ENCODE results near the gene TCERG1L.
"Not testable (repeated sequence)": the region's sequence is repeated elsewhere in the genome, so short reads cannot be mapped to it uniquely, and the experiment has no call there.

Gene TCERG1L, protein sequence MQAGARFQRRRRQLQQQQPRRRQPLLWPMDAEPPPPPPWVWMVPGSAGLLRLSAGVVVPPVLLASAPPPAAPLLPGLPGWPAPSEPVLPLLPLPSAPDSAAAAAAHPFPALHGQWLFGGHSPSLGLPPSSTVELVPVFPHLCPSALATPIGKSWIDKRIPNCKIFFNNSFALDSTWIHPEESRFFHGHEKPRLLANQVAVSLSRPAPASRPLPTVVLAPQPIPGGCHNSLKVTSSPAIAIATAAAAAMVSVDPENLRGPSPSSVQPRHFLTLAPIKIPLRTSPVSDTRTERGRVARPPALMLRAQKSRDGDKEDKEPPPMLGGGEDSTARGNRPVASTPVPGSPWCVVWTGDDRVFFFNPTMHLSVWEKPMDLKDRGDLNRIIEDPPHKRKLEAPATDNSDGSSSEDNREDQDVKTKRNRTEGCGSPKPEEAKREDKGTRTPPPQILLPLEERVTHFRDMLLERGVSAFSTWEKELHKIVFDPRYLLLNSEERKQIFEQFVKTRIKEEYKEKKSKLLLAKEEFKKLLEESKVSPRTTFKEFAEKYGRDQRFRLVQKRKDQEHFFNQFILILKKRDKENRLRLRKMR

GRCh38 chr10:131311661-131312477, at the start of gene TCERG1L:
Gene TCERG1L, minus strand, starts transcription at chr10:131311721. Its CDS starts 86 bp downstream, at chr10:131311635.
- DNase-seq, result peak; percentile 85

DNA sequence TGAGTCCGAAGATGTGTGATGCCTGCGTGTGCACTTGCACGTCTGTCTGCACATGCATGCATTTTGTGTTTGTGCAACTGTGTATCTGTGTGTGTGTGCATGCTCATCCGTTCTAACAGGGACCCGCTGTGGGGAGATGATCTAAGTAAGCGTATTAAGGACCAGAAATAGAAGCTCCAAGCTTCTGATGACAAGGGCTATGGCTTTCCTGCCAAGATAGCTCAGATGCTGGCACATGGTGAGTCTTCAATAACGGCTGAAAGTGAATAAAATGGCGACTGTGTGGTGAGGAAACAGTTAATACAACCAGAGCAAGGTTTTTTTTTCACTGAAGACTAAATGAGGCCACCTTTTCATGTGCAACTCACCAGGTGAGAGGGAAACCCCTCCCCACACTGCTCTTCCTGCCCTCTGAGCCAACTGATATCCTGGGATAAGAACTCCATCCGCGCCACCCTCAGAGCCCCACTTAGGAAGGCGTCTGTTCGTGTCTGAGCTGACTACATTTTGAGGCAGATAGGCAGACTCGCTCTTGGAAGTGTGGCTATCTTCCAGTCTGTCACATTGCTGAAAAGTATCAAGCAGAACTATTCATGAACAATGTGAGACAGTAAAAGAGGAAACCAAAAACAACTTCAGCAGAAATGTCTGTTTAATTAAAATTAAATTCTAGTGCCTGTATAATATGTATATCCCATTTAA, 47.4 kb upstream of the TCERG1L start:
- peak; percentile 19 for DNase-seq

DNA sequence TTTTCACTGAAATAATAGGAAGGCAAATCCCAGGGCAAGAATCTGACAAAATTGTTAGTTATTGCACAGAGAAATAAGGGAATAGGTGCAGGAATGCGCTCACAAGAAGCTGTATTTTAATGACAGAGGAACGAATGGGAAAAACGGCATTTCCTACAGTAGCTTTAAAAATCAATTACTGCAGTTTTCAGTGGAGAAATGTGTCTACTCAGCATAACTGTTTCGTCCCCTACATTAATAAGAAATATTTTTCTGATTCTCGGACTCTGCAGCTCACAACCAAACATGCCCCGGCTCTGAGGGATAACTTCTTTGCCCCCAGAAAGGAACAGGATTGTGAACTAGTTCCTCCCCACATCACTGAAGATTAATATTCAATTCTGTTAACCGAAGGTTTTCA, 44.9 kb upstream of the TCERG1L start:
- DNase-seq, result no peak

DNA sequence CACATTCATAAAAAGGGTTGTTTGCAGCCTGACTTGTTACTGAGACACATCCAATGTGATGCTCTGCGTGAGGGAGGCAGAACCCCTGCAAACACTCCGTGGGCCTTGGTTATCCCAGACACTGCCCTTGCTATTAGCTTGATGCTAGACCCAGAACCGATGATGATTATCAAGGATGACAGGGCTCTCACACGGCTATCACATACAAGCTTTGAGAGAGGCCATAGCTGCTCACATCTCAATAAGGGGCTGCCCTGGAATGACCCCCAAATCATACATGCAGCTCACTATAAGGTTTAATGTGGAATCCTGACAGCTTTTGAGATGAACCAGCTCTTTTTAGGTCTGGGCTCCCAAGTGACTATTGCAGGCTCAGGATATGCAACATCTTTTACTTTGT, 44.4 kb upstream of the TCERG1L start:
- peak; percentile 9 for DNase-seq

DNA sequence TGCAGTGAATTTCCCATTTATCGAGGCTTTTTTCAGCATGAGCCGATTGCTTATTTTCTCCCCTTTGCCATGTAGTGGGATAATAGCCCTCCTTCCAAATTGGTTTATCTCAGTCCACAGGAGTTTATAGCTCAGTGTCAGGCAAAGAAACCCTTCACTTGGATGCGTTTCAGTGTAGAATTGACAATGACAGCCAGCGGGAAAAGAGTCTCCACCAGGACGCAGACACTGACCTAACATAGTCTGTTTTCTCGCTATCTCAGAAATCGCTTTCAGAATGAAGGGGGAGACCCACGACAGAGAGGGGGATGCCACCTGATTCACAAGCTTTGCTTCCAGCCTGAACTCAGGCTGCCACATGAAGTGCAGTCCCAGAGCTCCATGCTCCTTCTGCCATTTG, 43.5 kb upstream of the TCERG1L start:
- DNase-seq, result no peak

DNA sequence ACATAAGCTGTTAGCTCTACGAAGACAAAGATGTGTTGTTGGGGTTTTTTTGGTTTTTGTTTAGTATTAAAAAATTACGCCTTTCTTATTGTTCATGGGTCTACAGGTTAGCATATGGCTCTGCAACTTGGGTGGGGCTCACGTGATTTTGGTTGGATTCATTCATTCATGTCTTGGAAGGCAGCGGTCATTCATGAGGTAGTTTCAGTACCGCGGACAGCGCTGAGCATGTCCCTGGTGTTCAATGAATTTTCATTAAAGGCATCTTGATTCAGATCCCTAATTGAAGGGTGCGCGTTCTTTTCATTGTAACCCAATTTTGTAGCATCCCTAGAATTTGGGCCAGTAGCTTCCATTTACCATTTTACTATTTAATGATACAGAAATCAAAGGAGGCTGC, 42.9 kb upstream of the TCERG1L start:
- peak; percentile 54 for DNase-seq

DNA sequence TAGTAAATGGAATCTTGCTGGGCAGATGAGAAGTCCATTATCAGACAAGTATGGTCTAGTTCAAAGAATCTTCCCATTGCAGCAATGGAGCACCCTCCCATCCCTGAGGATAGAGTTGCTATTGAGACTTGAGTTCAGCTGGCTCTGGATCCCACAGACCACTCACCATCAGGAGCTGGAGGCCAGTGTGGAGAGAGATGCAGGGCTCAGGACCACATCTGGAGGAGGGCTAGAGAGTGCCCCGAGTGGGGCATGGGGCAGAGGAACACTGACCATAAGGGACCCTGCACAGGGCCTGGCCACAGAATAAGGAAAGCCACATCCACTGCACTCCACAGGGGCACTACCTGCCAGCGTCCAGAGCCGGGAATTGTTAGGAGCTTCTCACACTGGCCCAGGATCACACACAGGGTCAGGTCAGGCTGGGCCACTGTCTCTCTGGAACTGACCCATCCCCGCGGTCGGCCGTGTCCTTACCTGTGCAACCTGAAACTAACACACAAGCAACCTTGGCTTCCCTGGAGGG, 41.3 kb upstream of the TCERG1L start:
- no peak for DNase-seq

DNA sequence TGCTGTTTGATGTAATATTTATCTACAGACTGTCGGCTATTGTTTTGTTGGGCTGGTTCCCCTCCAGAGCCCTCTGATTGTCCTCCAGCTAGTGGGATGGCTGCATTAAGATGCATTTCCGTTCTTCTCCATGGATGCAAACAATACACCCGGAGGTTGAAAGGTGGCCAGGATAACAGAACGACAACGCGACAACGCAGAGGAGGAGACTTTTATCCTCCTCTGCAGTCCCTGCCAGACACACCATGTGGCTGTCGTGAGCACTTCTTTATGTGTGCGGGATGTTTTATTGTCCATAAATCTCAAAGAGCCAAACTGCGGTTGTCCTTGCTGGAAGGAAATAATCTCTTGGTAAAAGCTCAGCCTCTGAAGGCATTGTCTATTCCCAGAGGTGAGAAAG, 39.1 kb upstream of the TCERG1L start:
- DNase-seq, result no peak

GRCh38 chr10:131350245-131350644, 38.7 kb upstream of the TCERG1L start:
- DNase-seq, result no peak

GRCh38 chr10:131346456-131346855, 34.9 kb upstream of the TCERG1L start:
- DNase-seq, result peak; percentile 37

DNA sequence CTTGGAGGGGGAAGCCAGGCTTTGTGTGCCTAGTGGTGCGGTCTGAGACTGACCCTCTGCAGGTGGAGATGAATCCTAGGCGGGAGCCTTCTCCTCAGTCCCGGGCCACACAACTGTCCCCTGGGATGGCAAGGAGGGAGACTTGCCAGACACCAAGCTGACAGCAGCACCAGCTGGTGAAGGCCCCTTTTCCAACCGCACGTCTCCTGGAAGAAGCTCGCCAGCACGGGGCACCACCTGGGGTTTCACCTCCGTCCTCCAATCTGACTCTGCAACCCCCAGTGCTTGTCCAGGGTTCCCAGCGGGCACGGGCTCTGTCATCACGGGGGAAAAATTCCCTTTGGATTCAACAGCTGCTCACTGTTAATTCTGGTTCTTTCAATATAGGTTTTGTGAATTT, 34.2 kb upstream of the TCERG1L start:
- DNase-seq, result peak; percentile 40

DNA sequence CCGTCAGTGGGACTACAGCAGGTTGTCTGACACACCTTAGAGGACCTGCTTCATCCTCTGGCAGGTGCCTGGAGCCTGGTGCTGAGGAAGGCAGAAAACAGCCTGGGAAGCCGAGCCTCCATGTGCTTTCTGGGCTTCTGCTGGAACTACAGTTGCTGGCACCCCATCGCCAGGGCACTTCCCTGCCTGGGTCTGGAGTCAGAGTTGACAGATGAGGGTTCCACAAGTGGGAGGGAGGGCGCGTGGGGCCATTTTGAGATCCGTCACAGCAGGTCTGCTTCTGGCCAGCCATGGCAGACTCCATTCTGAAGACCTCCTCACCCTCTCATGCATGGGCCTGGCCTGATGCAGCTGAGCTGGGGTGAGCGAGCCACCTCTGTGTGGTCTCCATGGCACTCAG, 33.2 kb upstream of the TCERG1L start:
- peak; percentile 22 for DNase-seq

GRCh38 chr10:131337741-131338140, 26.2 kb upstream of the TCERG1L start:
- peak; percentile 9 for DNase-seq

- DNase-seq, result no peak
Observed at GRCh38 chr10:131332821-131333220, 21.3 kb upstream of the TCERG1L start.

DNA sequence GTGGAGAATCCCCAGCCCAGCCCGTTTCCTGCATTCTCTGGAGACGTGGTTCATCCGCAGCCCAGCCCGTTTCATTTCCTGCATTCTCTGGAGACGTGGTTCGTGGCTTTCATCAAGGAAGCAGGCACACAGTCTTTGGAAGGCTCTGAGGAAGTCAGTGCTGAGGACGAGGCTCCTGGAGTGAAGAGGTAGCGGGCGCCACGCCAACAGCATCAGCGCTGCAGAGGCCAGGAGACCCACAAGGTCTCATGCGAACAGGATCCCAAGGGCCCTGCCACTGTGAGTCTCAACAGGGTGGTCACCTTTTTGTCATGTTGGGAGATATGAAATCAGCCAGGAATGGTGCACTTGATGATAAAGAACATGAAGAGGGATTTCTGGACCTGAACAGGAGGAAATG, 12.4 kb upstream of the TCERG1L start:
- no peak for DNase-seq

- no peak for DNase-seq
Observed at GRCh38 chr10:131323025-131323424, 11.5 kb upstream of the TCERG1L start.

DNA sequence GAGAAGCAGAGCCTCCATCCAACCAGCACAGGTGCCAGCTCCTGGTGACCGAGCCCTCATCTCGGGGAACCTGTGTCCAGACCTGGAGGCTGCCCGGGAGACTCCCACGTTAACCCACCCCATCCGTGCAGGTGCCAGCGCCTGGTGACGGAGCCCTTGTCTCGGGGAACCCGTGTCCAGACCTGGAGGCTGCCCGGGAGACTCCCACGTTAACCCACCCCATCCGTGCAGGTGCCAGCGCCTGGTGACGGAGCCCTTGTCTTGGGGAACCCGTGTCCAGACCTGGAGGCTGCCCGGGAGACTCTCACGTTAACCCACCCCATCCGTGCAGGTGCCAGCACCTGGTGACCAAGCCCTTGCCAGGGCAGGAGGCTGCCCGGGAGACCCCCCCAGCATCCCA, 11.1 kb upstream of the TCERG1L start:
- DNase-seq, result not testable (repeated sequence)

DNA sequence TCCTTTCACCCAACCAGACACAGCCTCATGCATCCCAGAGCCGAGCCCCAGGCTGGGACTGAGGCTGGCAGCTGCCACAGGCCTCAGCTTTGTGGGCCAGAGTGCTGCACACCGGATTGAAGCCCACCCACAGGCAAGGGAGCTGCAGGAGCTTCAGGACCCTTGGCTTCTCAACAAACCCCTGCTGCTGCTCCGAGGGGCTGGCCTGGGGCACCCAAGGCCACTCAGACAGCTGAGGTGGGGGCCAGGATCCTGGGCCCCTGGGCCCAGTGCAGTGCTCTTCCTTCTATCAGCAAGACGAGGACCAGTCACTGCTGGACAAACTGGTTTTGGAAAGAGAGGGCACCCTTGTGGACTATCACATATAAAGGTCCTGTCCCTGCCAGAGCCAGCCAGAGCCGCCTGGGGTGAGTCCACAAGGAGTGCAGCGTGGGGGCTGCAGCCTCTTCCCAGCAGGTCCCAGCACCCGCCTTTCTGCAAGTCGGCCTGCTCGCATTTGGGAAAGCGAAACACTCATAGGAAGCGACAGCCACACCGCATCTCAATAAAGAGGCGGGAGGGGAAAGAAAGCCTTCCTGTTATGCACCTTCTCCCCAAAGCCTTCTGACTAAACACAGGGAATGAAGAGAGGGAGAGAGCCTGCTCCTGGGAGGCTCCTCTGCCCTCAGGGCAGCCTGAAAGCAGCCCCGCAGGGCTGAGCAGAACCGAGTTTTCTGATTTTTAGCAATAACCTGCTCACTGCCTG, 9.5 kb upstream of the TCERG1L start:
- peak; percentile 64 for DNase-seq

DNA sequence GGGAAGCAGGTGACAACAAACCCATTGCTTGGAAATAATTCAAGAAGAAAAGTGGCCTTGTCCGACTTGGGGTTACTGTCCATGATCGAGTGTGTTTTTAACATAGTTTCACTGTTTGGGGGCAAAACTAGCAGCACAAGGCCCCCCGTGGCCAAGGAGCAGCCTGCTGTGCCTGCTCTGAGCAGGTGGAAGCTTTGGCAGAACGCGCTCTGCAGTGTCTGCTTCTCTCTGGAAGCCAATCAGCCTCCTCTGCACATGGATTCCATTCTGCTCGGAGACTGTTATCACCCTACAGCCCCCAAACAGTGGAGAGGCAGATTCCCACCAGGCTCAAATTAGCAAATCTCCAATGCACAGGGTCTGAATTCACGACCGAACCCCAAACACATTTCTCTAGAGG, 7.3 kb upstream of the TCERG1L start:
- DNase-seq, result no peak

GRCh38 chr10:131318291-131318690, 6.8 kb upstream of the TCERG1L start:
- no peak for DNase-seq

GRCh38 chr10:131316321-131317075, 5.0 kb upstream of the TCERG1L start:
- DNase-seq, result no peak
